ENCODE measurements around the gene MAPKAP1.

MAPKAP1 gene

DNA sequence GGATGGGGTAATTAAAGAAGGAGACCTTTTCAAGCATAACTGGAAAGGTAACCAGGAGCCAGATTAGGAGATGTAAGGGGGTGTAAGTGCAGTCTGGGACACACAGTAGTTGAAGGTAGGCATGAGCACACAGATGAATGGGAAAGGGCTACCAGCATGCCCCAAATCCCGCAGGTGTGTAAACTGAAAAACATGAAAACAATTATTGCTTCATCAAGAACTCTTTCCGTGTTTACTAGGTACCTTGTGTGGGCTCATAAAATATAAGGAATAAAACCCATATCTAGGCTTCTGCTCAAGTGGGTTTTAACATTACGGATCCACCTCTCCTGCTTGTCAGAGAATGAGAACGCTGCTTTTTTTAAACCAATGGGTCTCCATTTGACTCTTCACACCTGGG lies 1.1 kb downstream of the MAPKAP1 start:
- TF ChIP-seq TAF1 (IDR thresholded peaks at IDR 0.05; ENCODE audit: borderline replicate concordance, insufficient read depth, low read length) (no peak), POLR2AphosphoS5 (IDR thresholded peaks at IDR 0.05; ENCODE audit: low read depth, low read length) (no peak)

DNA sequence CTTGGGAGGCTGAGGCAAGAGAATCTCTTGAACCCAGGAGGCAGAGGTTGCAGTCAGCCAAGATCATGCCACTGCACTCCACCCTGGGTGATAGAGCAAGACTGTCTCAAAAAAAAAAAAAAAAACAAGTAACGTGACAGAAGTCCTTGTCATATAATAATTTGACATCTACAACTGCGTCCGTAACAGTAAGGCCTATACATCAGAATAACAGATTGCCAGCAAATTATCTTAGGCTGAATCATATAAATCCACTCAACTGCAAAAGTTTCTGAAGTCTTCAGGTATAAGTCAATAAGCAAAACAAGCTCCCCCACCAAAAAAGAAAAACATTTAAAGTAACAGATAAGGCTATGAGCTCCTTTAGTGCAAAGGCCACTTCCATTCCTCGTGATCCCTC lies 3.3 kb downstream of the MAPKAP1 start:
- TF ChIP-seq TAF1 (IDR thresholded peaks at IDR 0.05; ENCODE audit: borderline replicate concordance, insufficient read depth, low read length) (no peak), POLR2AphosphoS5 (IDR thresholded peaks at IDR 0.05; ENCODE audit: low read depth, low read length) (no peak), SIN3A (IDR thresholded peaks at IDR 0.05; ENCODE audit: borderline replicate concordance, insufficient read depth, low read length) (no peak), FOXP2 (optimal IDR thresholded peaks at IDR 0.05; ENCODE audit: borderline replicate concordance, extremely low read depth, extremely low read length, insufficient read depth) (no peak)

DNA sequence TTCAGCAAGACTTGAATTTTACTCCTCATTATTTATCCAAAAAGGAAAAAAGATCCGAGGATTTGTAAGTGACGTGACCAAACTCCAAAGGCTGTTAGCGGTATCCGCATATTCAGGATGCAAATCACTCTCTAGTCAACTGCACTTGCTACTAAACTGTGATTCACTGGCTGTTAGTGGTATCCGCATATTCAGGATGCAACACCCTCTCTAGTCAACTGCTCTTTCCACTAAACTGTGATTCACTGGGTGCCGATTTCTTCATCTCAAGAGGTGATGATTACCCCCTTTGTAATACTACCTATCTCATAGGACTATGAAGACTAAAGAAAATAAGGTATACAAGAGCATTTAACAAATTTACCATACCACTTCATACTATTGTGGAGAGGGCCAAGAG lies 5.7 kb downstream of the MAPKAP1 start:
- no peak for TF ChIP-seq TAF1 (IDR thresholded peaks at IDR 0.05; ENCODE audit: borderline replicate concordance, insufficient read depth, low read length)
- no peak for TF ChIP-seq FOXP2 (optimal IDR thresholded peaks at IDR 0.05; ENCODE audit: borderline replicate concordance, extremely low read depth, extremely low read length, insufficient read depth)
- no peak for TF ChIP-seq SIN3A (IDR thresholded peaks at IDR 0.05; ENCODE audit: borderline replicate concordance, insufficient read depth, low read length)
- TF ChIP-seq, protein P1, sequence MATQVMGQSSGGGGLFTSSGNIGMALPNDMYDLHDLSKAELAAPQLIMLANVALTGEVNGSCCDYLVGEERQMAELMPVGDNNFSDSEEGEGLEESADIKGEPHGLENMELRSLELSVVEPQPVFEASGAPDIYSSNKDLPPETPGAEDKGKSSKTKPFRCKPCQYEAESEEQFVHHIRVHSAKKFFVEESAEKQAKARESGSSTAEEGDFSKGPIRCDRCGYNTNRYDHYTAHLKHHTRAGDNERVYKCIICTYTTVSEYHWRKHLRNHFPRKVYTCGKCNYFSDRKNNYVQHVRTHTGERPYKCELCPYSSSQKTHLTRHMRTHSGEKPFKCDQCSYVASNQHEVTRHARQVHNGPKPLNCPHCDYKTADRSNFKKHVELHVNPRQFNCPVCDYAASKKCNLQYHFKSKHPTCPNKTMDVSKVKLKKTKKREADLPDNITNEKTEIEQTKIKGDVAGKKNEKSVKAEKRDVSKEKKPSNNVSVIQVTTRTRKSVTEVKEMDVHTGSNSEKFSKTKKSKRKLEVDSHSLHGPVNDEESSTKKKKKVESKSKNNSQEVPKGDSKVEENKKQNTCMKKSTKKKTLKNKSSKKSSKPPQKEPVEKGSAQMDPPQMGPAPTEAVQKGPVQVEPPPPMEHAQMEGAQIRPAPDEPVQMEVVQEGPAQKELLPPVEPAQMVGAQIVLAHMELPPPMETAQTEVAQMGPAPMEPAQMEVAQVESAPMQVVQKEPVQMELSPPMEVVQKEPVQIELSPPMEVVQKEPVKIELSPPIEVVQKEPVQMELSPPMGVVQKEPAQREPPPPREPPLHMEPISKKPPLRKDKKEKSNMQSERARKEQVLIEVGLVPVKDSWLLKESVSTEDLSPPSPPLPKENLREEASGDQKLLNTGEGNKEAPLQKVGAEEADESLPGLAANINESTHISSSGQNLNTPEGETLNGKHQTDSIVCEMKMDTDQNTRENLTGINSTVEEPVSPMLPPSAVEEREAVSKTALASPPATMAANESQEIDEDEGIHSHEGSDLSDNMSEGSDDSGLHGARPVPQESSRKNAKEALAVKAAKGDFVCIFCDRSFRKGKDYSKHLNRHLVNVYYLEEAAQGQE (IDR thresholded peaks at IDR 0.05; ENCODE audit: insufficient read depth in 1 of 2, low read depth in 2 of 2, low read length in 2 of 2) = no peak
- no peak for TF ChIP-seq POLR2AphosphoS5 (IDR thresholded peaks at IDR 0.05; ENCODE audit: low read depth, low read length)

DNA sequence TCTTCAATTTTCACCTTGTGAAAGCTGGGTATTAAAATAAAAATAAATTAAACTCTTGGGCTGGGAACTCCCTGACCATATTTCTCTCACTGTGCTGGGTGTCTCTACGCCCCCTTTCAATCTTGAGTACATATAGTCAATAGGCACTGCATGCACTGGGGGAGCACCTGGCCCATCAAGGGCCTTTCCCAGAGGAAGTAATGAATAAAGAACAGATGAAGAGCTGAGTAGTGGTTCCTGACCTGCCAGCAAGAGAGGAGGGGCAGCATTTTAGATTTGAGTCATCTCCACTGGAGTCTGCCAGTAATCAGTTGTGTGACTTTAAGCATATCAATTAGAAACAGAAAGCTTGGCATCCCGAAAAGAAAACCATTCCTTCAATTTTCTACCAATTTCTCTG lies 6.2 kb downstream of the MAPKAP1 start:
- TF ChIP-seq, protein P1 (IDR thresholded peaks at IDR 0.05; ENCODE audit: insufficient read depth in 1 of 2, low read depth in 2 of 2, low read length in 2 of 2) = no peak
- TF ChIP-seq POLR2AphosphoS5 (IDR thresholded peaks at IDR 0.05; ENCODE audit: low read depth, low read length) (no peak), FOXP2 (optimal IDR thresholded peaks at IDR 0.05; ENCODE audit: borderline replicate concordance, extremely low read depth, extremely low read length, insufficient read depth) (no peak), SIN3A (IDR thresholded peaks at IDR 0.05; ENCODE audit: borderline replicate concordance, insufficient read depth, low read length) (no peak), TAF1 (IDR thresholded peaks at IDR 0.05; ENCODE audit: borderline replicate concordance, insufficient read depth, low read length) (no peak)

DNA sequence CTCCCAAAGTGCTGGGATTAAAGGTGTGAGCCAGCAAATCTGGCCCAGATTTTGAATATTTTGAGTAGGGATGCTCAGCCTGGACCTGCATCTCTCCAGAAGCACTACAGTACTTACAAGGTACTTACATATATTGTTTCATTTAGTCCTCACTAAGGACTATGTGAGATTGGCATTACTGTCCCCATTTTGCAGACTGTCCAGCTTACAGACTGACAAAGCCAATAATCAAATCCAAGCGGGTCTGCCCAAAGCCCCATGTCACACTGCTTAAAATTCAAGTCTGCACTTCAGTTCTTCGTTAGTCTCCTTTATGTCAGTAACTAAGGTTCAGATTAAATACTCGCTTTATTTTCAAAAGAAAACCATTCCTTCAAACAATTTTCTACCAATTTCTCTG lies 7.1 kb downstream of the MAPKAP1 start:
- TF ChIP-seq POLR2AphosphoS5 (IDR thresholded peaks at IDR 0.05; ENCODE audit: low read depth, low read length) = no peak
- no peak for TF ChIP-seq FOXP2 (optimal IDR thresholded peaks at IDR 0.05; ENCODE audit: borderline replicate concordance, extremely low read depth, extremely low read length, insufficient read depth)
- TF ChIP-seq, protein P1 (IDR thresholded peaks at IDR 0.05; ENCODE audit: insufficient read depth in 1 of 2, low read depth in 2 of 2, low read length in 2 of 2) = no peak
- TF ChIP-seq SIN3A (IDR thresholded peaks at IDR 0.05; ENCODE audit: borderline replicate concordance, insufficient read depth, low read length) = no peak
- no peak for TF ChIP-seq TAF1 (IDR thresholded peaks at IDR 0.05; ENCODE audit: borderline replicate concordance, insufficient read depth, low read length)

DNA sequence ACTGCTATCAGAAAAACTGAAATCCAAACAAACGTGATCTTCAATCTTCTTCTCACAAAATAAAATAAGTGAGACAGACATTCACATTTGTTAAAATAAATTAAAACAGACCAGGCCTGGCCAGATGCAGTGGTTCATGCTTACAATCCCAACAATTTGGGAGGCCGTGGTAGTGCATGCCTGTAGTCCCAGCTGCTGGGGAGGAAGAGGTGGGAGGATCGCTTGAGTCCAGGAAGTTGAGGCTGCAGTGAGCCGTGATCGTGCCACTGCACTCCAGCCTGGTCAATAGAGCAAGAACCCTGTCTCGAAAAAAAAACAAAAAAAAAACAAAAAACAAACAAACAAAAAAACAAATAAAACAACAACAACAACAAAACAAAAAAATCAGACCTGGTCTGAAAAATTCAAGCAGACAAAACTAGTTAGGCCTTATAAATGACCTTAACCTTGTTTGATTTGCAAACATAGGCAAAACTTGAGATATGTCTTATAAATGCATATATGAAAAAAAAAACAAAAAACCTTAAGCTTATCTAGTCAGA lies 10.8 kb downstream of the MAPKAP1 start:
- no peak for TF ChIP-seq TAF1 (IDR thresholded peaks at IDR 0.05; ENCODE audit: borderline replicate concordance, insufficient read depth, low read length)
- no peak for TF ChIP-seq POLR2AphosphoS5 (IDR thresholded peaks at IDR 0.05; ENCODE audit: low read depth, low read length)
- TF ChIP-seq FOXP2 (optimal IDR thresholded peaks at IDR 0.05; ENCODE audit: borderline replicate concordance, extremely low read depth, extremely low read length, insufficient read depth) = no peak
- no peak for TF ChIP-seq SIN3A (IDR thresholded peaks at IDR 0.05; ENCODE audit: borderline replicate concordance, insufficient read depth, low read length)
